Measurements from ENCODE around the gene BIRC5.

Gene BIRC5

GRCh38 chr17:78265121-78265520 is 51.1 kb downstream of the BIRC5 start:
- no peak for DNase-seq (ENCODE audit: low read depth)
- TF ChIP-seq, protein P1, sequence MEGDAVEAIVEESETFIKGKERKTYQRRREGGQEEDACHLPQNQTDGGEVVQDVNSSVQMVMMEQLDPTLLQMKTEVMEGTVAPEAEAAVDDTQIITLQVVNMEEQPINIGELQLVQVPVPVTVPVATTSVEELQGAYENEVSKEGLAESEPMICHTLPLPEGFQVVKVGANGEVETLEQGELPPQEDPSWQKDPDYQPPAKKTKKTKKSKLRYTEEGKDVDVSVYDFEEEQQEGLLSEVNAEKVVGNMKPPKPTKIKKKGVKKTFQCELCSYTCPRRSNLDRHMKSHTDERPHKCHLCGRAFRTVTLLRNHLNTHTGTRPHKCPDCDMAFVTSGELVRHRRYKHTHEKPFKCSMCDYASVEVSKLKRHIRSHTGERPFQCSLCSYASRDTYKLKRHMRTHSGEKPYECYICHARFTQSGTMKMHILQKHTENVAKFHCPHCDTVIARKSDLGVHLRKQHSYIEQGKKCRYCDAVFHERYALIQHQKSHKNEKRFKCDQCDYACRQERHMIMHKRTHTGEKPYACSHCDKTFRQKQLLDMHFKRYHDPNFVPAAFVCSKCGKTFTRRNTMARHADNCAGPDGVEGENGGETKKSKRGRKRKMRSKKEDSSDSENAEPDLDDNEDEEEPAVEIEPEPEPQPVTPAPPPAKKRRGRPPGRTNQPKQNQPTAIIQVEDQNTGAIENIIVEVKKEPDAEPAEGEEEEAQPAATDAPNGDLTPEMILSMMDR (conservative IDR thresholded peaks at IDR 0.05; ENCODE audit: control insufficient read depth, insufficient read depth, low read depth, low read length) = no peak
- no peak overlapping the region for H3K4me3 ChIP-seq (ENCODE audit: control insufficient read depth, low read depth, low read length)

GRCh38 chr17:78266231-78266631 is 52.2 kb downstream of the BIRC5 start:
- no peak overlapping the region for H3K4me3 ChIP-seq (ENCODE audit: control insufficient read depth, low read depth, low read length)
- no peak for DNase-seq (ENCODE audit: low read depth)
- TF ChIP-seq, protein P1 (conservative IDR thresholded peaks at IDR 0.05; ENCODE audit: control insufficient read depth, insufficient read depth, low read depth, low read length) = no peak

GRCh38 chr17:78266771-78267170 is 52.7 kb downstream of the BIRC5 start:
- TF ChIP-seq, protein P1 (conservative IDR thresholded peaks at IDR 0.05; ENCODE audit: control insufficient read depth, insufficient read depth, low read depth, low read length) = no peak
- H3K4me3 ChIP-seq (ENCODE audit: control insufficient read depth, low read depth, low read length) = no peak overlapping the region
- no peak for DNase-seq (ENCODE audit: low read depth)

DNA sequence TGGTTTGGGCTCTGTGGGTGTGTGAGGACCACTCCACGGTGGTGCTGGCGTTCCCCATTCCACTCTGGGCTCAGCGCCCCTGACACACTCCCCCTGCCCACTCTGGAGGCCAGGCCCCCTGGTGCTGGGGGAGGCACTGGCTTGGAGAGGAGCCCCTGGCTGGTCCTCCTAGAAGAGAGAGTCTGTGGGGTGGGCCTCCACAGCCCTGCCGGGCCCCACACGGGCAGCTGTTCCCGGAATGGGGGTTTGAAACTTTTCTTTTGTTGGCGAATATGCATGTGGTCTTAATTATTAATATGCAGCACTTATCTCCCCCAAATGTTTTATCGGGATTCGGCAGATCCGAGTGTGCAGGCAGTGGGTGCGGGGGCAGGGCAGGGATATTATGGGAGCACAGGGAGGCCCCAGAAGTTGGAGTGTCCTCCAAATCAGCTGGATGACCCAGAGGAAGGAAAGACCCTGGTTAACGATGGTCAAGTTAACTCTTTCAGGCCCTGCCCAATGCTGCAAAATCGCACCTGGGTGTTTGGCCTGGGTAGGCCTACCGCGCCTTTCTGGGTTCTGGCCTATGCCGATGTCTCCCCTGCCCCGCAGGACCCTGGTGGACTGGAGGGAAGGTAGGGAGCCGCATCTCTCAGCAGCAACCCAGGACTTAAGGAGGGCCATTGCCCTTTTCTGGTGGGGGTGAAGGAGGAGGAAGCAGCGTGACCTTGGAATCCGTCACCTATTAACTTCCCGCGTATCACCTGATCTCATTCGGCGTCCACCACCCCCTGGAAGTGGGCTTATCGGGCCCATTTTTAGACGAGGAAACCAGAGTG is 53.4 kb downstream of the BIRC5 start:
- TF ChIP-seq, protein P1 (conservative IDR thresholded peaks at IDR 0.05; ENCODE audit: control insufficient read depth, insufficient read depth, low read depth, low read length) = no peak
- no peak for DNase-seq (ENCODE audit: low read depth)
- no peak overlapping the region for H3K4me3 ChIP-seq (ENCODE audit: control insufficient read depth, low read depth, low read length)

DNA sequence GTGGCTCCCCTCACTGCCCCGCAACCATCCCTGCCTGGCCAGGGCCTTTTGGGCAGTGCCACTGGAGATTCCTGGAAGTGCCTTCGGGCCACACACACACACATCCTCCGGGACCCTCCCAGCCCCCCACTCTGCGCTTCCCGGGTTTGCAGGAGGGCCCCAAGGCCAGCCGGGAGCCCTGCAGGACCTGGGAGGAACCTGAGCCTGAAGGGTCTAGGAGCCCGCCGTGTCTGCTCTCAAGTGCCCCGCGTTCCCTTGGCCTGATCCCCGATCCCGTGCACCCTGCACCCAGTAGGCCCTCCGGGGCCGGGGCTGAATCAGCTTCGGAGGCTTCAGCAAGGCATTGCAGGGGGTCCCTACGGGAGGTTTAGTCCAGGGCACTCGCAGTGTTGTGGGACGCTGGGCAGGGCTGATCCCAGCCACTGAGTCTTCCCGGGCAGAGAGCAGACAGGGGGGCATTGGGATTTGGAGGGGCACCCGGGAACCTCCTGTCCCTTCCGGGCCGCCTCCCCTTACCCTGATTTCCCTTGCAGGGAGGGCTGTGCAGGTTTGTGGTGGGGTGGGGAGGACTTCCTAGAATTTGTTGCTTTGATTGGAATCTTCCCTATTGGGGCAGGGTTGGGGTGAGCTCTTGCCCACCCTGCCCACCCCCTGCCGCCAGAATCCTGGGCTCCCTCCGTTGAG is 54.3 kb downstream of the BIRC5 start:
- no peak for DNase-seq (ENCODE audit: low read depth)
- TF ChIP-seq, protein P1 (conservative IDR thresholded peaks at IDR 0.05; ENCODE audit: control insufficient read depth, insufficient read depth, low read depth, low read length) = no peak
- no peak overlapping the region for H3K4me3 ChIP-seq (ENCODE audit: control insufficient read depth, low read depth, low read length)

GRCh38 chr17:78268951-78269905 is 55.2 kb downstream of the BIRC5 start:
- DNase-seq (ENCODE audit: low read depth) = no peak
- TF ChIP-seq, protein P1 (conservative IDR thresholded peaks at IDR 0.05; ENCODE audit: control insufficient read depth, insufficient read depth, low read depth, low read length) = no peak
- H3K4me3 ChIP-seq (ENCODE audit: control insufficient read depth, low read depth, low read length) = no peak overlapping the region

Data from fibroblast of mammary gland (primary cell).